Tibial nerve (tissue), 3 donors: Measurements from ENCODE around the gene MYL10.

Experiments used
- POLR2A ChIP-seq, 2 donors: fragments of 450-650 bp; IDR thresholded peaks; one replicate each; pipeline ENCODE4 v1.6.1; 2017; ENCODE audit warnings: antibody characterized with exemption in 2 of 2, mild to moderate bottlenecking in 2 of 2, moderate library complexity in 2 of 2
- TF ChIP-seq, protein P1 (sequence below), 5 experiments: fragments of 200-600 bp in 3 of 5; fragments of 450-650 bp in 2 of 5; sonication (generic) in 3 of 5; IDR thresholded peaks; one replicate each; pipeline ENCODE4 v1.5.1; 2016 to 2019; ENCODE audit warnings: antibody characterized with exemption in 5 of 5, mild to moderate bottlenecking in 3 of 5, moderate library complexity in 2 of 5

DNA sequence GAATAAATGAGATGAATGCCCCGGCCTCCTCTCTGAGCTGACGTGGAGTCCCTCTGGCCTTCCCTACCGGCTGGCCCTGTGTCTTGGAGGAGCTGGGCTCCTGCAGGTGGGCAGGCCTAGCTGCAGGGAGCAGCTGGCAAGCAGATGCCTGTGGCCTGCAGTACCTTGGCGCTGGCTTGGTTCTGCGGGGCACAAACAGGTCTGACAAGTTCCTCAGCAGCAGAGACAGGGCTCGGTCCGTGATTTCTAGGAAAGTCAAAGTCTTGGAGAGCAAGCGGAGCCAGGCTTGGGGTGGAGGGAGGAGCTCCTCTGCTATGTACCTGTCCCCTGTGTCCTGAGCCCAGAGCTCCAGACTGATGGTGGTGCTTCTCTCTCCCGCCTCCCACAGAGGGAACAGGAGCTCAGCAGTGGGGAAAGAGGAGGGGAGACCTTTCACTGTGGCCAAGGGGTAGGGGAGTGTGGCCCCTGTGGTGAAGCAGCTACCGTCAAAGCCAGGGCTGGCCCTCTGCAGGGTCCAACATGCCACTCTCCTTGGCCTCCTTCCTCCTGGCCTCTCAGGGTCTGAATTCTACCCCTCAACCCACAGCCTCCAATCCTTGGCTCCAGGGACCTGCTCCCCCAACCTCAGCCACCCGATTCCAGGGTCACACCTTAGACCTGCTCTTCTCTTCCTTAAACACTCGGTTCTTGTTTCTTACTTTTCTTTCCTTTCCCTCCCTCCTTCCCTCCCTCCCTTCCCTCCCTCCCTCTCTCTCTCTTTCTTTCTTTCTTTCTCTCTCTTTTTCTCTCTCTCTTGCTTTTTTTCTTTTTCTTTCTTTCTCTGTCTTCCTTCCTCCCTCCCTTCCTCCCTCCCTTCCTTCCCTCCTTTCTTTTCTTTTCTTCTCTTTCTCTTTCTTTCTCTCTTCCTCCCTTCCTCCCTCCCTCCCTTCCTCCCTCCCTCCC lies 20.1 kb downstream of the MYL10 start:
- TF ChIP-seq POLR2A (IDR thresholded peaks at IDR 0.05): no peak
- TF ChIP-seq, protein P1, sequence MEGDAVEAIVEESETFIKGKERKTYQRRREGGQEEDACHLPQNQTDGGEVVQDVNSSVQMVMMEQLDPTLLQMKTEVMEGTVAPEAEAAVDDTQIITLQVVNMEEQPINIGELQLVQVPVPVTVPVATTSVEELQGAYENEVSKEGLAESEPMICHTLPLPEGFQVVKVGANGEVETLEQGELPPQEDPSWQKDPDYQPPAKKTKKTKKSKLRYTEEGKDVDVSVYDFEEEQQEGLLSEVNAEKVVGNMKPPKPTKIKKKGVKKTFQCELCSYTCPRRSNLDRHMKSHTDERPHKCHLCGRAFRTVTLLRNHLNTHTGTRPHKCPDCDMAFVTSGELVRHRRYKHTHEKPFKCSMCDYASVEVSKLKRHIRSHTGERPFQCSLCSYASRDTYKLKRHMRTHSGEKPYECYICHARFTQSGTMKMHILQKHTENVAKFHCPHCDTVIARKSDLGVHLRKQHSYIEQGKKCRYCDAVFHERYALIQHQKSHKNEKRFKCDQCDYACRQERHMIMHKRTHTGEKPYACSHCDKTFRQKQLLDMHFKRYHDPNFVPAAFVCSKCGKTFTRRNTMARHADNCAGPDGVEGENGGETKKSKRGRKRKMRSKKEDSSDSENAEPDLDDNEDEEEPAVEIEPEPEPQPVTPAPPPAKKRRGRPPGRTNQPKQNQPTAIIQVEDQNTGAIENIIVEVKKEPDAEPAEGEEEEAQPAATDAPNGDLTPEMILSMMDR (IDR thresholded peaks at IDR 0.05): no peak
